Measurements from ENCODE around the gene CAVIN1.

DNA sequence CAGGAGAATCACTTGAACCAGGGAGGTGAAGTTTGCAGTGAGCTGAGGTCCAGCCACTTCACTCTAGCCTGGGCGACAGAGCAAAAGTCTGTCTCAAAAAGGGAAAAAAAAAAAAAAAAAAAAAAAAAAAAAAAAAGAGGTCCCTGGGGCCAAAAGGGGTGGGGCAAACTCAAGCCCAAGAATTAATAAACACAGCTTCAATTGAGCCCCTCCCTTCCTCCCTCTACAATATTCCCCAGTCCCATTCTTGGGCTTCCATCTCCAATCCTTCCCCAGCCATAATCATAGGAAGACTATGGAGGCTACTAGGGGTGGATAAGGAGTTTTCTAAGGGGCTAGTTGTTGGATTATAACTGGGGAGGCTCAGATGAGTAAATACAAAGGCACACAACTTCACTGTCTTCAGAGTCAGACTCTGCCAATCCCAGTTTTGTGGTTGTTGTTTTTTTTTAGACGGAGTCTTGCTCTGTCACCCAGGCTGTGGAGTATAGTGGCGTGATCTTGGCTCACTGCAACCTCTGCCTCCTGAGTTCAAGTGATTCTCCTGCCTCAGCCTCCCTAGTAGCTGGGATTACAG lies 9.5 kb downstream of the CAVIN1 start:
- TF ChIP-seq CTCF (IDR thresholded peaks at IDR 0.05) (no peak), POLR2A (IDR thresholded peaks at IDR 0.05) (no peak)

Measured in heart left ventricle (tissue), 13 donors.